Measurements from ENCODE around the gene NELL1. TPM values are rescaled to one million over a fixed set of nuclear protein-coding genes. Genes with fewer than 3 reads are reported as not detected.

The NELL1 gene
- total RNA-seq, 1 donor from 2014 or later: 0.45 TPM

DNA sequence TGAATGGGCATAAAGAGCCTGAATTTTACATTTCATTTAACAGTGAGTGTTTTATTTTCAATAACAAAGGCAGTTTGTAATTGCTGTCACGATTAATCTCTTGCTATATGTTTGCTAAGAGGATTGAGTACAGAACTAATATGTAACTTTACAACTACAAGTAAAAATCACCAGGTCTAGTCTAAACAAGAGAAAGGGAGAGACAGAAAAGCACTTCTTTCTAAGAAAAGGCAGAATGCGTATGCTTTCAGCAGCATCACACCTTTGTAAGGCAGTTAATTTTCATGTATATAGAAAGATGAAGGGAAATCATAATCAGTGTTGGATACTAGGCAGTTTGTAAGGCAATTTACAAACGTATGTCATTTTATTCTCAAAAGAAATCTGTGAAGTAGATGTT, 169.8 kb downstream of the NELL1 start:
- TF ChIP-seq, protein P1, sequence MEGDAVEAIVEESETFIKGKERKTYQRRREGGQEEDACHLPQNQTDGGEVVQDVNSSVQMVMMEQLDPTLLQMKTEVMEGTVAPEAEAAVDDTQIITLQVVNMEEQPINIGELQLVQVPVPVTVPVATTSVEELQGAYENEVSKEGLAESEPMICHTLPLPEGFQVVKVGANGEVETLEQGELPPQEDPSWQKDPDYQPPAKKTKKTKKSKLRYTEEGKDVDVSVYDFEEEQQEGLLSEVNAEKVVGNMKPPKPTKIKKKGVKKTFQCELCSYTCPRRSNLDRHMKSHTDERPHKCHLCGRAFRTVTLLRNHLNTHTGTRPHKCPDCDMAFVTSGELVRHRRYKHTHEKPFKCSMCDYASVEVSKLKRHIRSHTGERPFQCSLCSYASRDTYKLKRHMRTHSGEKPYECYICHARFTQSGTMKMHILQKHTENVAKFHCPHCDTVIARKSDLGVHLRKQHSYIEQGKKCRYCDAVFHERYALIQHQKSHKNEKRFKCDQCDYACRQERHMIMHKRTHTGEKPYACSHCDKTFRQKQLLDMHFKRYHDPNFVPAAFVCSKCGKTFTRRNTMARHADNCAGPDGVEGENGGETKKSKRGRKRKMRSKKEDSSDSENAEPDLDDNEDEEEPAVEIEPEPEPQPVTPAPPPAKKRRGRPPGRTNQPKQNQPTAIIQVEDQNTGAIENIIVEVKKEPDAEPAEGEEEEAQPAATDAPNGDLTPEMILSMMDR (IDR thresholded peaks at IDR 0.05; ENCODE audit: insufficient read depth, low read depth, low read length): no peak
- no peak for TF ChIP-seq EZH2 (IDR thresholded peaks at IDR 0.05; ENCODE audit: insufficient read depth, low read length)
- H3K4me3 ChIP-seq (ENCODE audit: insufficient read depth, low read depth, low read length): no peak overlapping the region
- H2AFZ ChIP-seq (ENCODE audit: low read depth, low read length): no peak overlapping the region
- H3K9me3 Mint-ChIP-seq (ENCODE audit: unreplicated experiment): no peaks in the 10 kb centered on the region
- no peaks in the 10 kb centered on the region for H3K79me2 ChIP-seq (ENCODE audit: insufficient read depth, low read length)
- no peak overlapping the region for H3K27ac Mint-ChIP-seq (ENCODE audit: unreplicated experiment)
- H3K36me3 Mint-ChIP-seq (ENCODE audit: low read depth, unreplicated experiment): no peaks in the 10 kb centered on the region
- H3K27me3 Mint-ChIP-seq (ENCODE audit: low read depth, unreplicated experiment): no peaks in the 10 kb centered on the region
- no peaks in the 10 kb centered on the region for H3K9me3 ChIP-seq (ENCODE audit: insufficient read depth, low read depth, low read length)
- no peak overlapping the region for H3K4me2 ChIP-seq (ENCODE audit: low read length)
- H3K27me3 ChIP-seq (ENCODE audit: insufficient read depth, low read length): no peaks in the 10 kb centered on the region
- H3K9ac ChIP-seq (ENCODE audit: low read length): no peak overlapping the region
- H4K20me1 ChIP-seq (ENCODE audit: insufficient read depth, low read length): no peaks in the 10 kb centered on the region
- H3K27ac ChIP-seq (ENCODE audit: low read depth, low read length): no peak overlapping the region
- DNase-seq (ENCODE audit: low read depth): no peak
- no peaks in the 10 kb centered on the region for H3K4me1 ChIP-seq (ENCODE audit: insufficient read depth, low read length)
- H3K4me3 Mint-ChIP-seq (ENCODE audit: unreplicated experiment): no peak overlapping the region
- no peaks in the 10 kb centered on the region for H3K36me3 ChIP-seq (ENCODE audit: insufficient read depth, low read length)
- H3K4me1 Mint-ChIP-seq (ENCODE audit: low read depth, unreplicated experiment): no peaks in the 10 kb centered on the region
- FAIRE-seq: no peak

- no peak overlapping the region for H3K4me3 ChIP-seq (ENCODE audit: insufficient read depth, low read depth, low read length)
- H4K20me1 ChIP-seq (ENCODE audit: insufficient read depth, low read length): no peaks in the 10 kb centered on the region
- no peak overlapping the region for H3K9ac ChIP-seq (ENCODE audit: low read length)
- Mint-ChIP-seq H3K9me3 (ENCODE audit: unreplicated experiment) (no peaks in the 10 kb centered on the region), H3K27me3 (ENCODE audit: low read depth, unreplicated experiment) (no peaks in the 10 kb centered on the region), H3K4me3 (ENCODE audit: unreplicated experiment) (no peak overlapping the region), H3K36me3 (ENCODE audit: low read depth, unreplicated experiment) (no peaks in the 10 kb centered on the region), H3K4me1 (ENCODE audit: low read depth, unreplicated experiment) (no peaks in the 10 kb centered on the region), H3K27ac (ENCODE audit: unreplicated experiment) (no peak overlapping the region)
- TF ChIP-seq EZH2 (IDR thresholded peaks at IDR 0.05; ENCODE audit: insufficient read depth, low read length): no peak
- TF ChIP-seq, protein P1 (IDR thresholded peaks at IDR 0.05; ENCODE audit: insufficient read depth, low read depth, low read length): no peak
- H3K9me3 ChIP-seq (ENCODE audit: insufficient read depth, low read depth, low read length): no peaks in the 10 kb centered on the region
- H3K27me3 ChIP-seq (ENCODE audit: insufficient read depth, low read length): no peaks in the 10 kb centered on the region
- FAIRE-seq (no peak), DNase-seq (ENCODE audit: low read depth) (no peak)
- no peak overlapping the region for H3K27ac ChIP-seq (ENCODE audit: low read depth, low read length)
- no peaks in the 10 kb centered on the region for H3K4me1 ChIP-seq (ENCODE audit: insufficient read depth, low read length)
- H3K36me3 ChIP-seq (ENCODE audit: insufficient read depth, low read length): no peaks in the 10 kb centered on the region
- no peaks in the 10 kb centered on the region for H3K79me2 ChIP-seq (ENCODE audit: insufficient read depth, low read length)
- H3K4me2 ChIP-seq (ENCODE audit: low read length): no peak overlapping the region
- no peak overlapping the region for H2AFZ ChIP-seq (ENCODE audit: low read depth, low read length)
These were observed 171.0 kb downstream of the NELL1 start for GRCh38 chr11:20840341-20840740.

- no peaks in the 10 kb centered on the region for H3K79me2 ChIP-seq (ENCODE audit: insufficient read depth, low read length)
- no peaks in the 10 kb centered on the region for H3K9me3 Mint-ChIP-seq (ENCODE audit: unreplicated experiment)
- no peaks in the 10 kb centered on the region for H3K9me3 ChIP-seq (ENCODE audit: insufficient read depth, low read depth, low read length)
- no peaks in the 10 kb centered on the region for H3K36me3 ChIP-seq (ENCODE audit: insufficient read depth, low read length)
- DNase-seq (ENCODE audit: low read depth): no peak
- H3K4me1 Mint-ChIP-seq (ENCODE audit: low read depth, unreplicated experiment): no peaks in the 10 kb centered on the region
- H3K36me3 Mint-ChIP-seq (ENCODE audit: low read depth, unreplicated experiment): no peaks in the 10 kb centered on the region
- no peaks in the 10 kb centered on the region for H3K4me1 ChIP-seq (ENCODE audit: insufficient read depth, low read length)
- H3K27ac ChIP-seq (ENCODE audit: low read depth, low read length): no peak overlapping the region
- no peak overlapping the region for H3K9ac ChIP-seq (ENCODE audit: low read length)
- no peak for TF ChIP-seq EZH2 (IDR thresholded peaks at IDR 0.05; ENCODE audit: insufficient read depth, low read length)
- TF ChIP-seq, protein P1 (IDR thresholded peaks at IDR 0.05; ENCODE audit: insufficient read depth, low read depth, low read length): no peak
- no peak overlapping the region for H3K27ac Mint-ChIP-seq (ENCODE audit: unreplicated experiment)
- FAIRE-seq: no peak
- no peak overlapping the region for H3K4me2 ChIP-seq (ENCODE audit: low read length)
- H3K27me3 Mint-ChIP-seq (ENCODE audit: low read depth, unreplicated experiment): peaks cover 3% of the 10 kb centered on the region
- H2AFZ ChIP-seq (ENCODE audit: low read depth, low read length): no peak overlapping the region
- no peaks in the 10 kb centered on the region for H3K27me3 ChIP-seq (ENCODE audit: insufficient read depth, low read length)
- H3K4me3 ChIP-seq (ENCODE audit: insufficient read depth, low read depth, low read length): no peak overlapping the region
- H4K20me1 ChIP-seq (ENCODE audit: insufficient read depth, low read length): no peaks in the 10 kb centered on the region
- H3K4me3 Mint-ChIP-seq (ENCODE audit: unreplicated experiment): no peak overlapping the region
These were observed 174.8 kb downstream of the NELL1 start for GRCh38 chr11:20844216-20844615.

Measured in astrocyte (in vitro differentiated cells and primary cell).